Vagina (tissue), 2 donors: ENCODE measurements around the gene MYLK2. TPM values are rescaled to one million over a fixed set of nuclear protein-coding genes. Genes with fewer than 3 reads are reported as not detected.

Experiments used
- DNase-seq, 2 donors: peaks; one replicate each; pipeline ENCODE4 v3.0.0-alpha.2; 2017; ENCODE audit errors: extremely low spot score in 2 of 2
- H3K27ac ChIP-seq: fragments of 200-600 bp; sonication (generic); one replicate; pipeline ENCODE4 v1.5.1; 2019
- H3K27me3 ChIP-seq: fragments of 200-600 bp; sonication (generic); one replicate; pipeline ENCODE4 v1.5.1; 2019
- H3K36me3 ChIP-seq, 2 donors: fragments of 200-600 bp; sonication (generic); one replicate each; pipeline ENCODE4 v1.5.1; 2017 to 2019
- H3K4me1 ChIP-seq: fragments of 200-600 bp; sonication (generic); one replicate; pipeline ENCODE4 v1.5.1; 2019
- H3K4me3 ChIP-seq, 2 donors: fragments of 200-600 bp; sonication (generic); 1 replicate in 1 of 2; 2 replicates in 1 of 2; pipeline ENCODE4 v1.5.1; 2016 to 2019
- H3K9me3 ChIP-seq: fragments of 200-600 bp; sonication (generic); one replicate; pipeline ENCODE4 v1.5.1; 2019
- CTCF ChIP-seq, 3 experiments: fragments of 450-650 bp in 2 of 3; fragments of 200-600 bp in 1 of 3; sonication (generic) in 1 of 3; IDR thresholded peaks; one replicate each; pipeline ENCODE4 v1.5.1; 2017 to 2019; ENCODE audit warnings: antibody characterized with exemption in 3 of 3, mild to moderate bottlenecking in 2 of 3, moderate library complexity in 2 of 3
- POLR2A ChIP-seq, 2 donors: fragments of 450-650 bp; IDR thresholded peaks; one replicate each; pipeline ENCODE4 v1.6.1; 2017; ENCODE audit warnings: antibody characterized with exemption in 2 of 2, mild to moderate bottlenecking in 2 of 2, moderate library complexity in 2 of 2
- POLR2AphosphoS5 ChIP-seq, 2 donors: sonication (generic); formaldehyde crosslinking; IDR thresholded peaks; one replicate each; pipeline ENCODE4 v1.9.0; 2017; ENCODE audit warnings: antibody characterized with exemption in 2 of 2, mild to moderate bottlenecking in 2 of 2, low read depth in 1 of 2; ENCODE audit not compliant: insufficient read depth in 1 of 2
- intact Hi-C: fragments of 100-400 bp; cut with DNase I; formaldehyde crosslinking; loops from one replicate; pipeline ENCODE4 v1.15.1; 2023
- total RNA-seq: library from RNA; depleted of rRNA; stranded (reverse); fragments of >200 nt; gene quantifications from one replicate; pipeline ENCODE4 v1.2.3, GENCODE V29; 2016

Gene MYLK2
- total RNA-seq, 1 donor from 2014 or later: not detected

GRCh38 chr20:31781945-31782344, 37.2 kb upstream of the MYLK2 start:
- no peak for DNase-seq
- Histone ChIP-seq H3K27ac (no peak overlapping the region), H3K9me3 (no peaks in the 10 kb centered on the region), H3K4me1 (no peaks in the 10 kb centered on the region), H3K36me3 (no peaks in the 10 kb centered on the region), H3K27me3 (no peaks in the 10 kb centered on the region), H3K4me3 (no peak overlapping the region)
- TF ChIP-seq CTCF (IDR thresholded peaks at IDR 0.05): no peak
- TF ChIP-seq POLR2A (IDR thresholded peaks at IDR 0.05): no peak
- TF ChIP-seq POLR2AphosphoS5 (IDR thresholded peaks at IDR 0.05; ENCODE audit: insufficient read depth in 1 of 2, low read depth in 1 of 2): no peak
- intact Hi-C loops: no loop called here

- intact Hi-C loops: no loop called here
- no peak for TF ChIP-seq CTCF (IDR thresholded peaks at IDR 0.05)
- no peak for TF ChIP-seq POLR2A (IDR thresholded peaks at IDR 0.05)
- TF ChIP-seq POLR2AphosphoS5 (IDR thresholded peaks at IDR 0.05; ENCODE audit: insufficient read depth in 1 of 2, low read depth in 1 of 2): no peak
- no peaks in the 10 kb centered on the region for H3K9me3 ChIP-seq
- no peaks in the 10 kb centered on the region for H3K4me1 ChIP-seq
- H3K27me3 ChIP-seq: no peaks in the 10 kb centered on the region
- DNase-seq: no peak
- no peak overlapping the region for H3K27ac ChIP-seq
- H3K36me3 ChIP-seq: no peaks in the 10 kb centered on the region
- H3K4me3 ChIP-seq: no peak overlapping the region
Observed at GRCh38 chr20:31784354-31785044, 34.7 kb upstream of the MYLK2 start.

- Histone ChIP-seq H3K27ac (no peak overlapping the region), H3K4me1 (no peaks in the 10 kb centered on the region), H3K36me3 (no peaks in the 10 kb centered on the region), H3K4me3 (no peak overlapping the region), H3K27me3 (no peaks in the 10 kb centered on the region), H3K9me3 (no peaks in the 10 kb centered on the region)
- no peak for DNase-seq
- no peak for TF ChIP-seq POLR2AphosphoS5 (IDR thresholded peaks at IDR 0.05; ENCODE audit: insufficient read depth in 1 of 2, low read depth in 1 of 2)
- TF ChIP-seq CTCF (IDR thresholded peaks at IDR 0.05): no peak
- TF ChIP-seq POLR2A (IDR thresholded peaks at IDR 0.05): no peak
- intact Hi-C loops: no loop called here
Observed at GRCh38 chr20:31785089-31785488, 34.1 kb upstream of the MYLK2 start.

- no peaks in the 10 kb centered on the region for H3K36me3 ChIP-seq
- H3K4me1 ChIP-seq: no peaks in the 10 kb centered on the region
- intact Hi-C loops: no loop called here
- no peak for DNase-seq
- no peak overlapping the region for H3K4me3 ChIP-seq
- TF ChIP-seq POLR2A (IDR thresholded peaks at IDR 0.05): no peak
- TF ChIP-seq CTCF (IDR thresholded peaks at IDR 0.05): no peak
- no peak for TF ChIP-seq POLR2AphosphoS5 (IDR thresholded peaks at IDR 0.05; ENCODE audit: insufficient read depth in 1 of 2, low read depth in 1 of 2)
- H3K27ac ChIP-seq: no peak overlapping the region
- no peaks in the 10 kb centered on the region for H3K9me3 ChIP-seq
- no peaks in the 10 kb centered on the region for H3K27me3 ChIP-seq
Observed at GRCh38 chr20:31788578-31788977, 30.6 kb upstream of the MYLK2 start.

GRCh38 chr20:31790401-31790800, 28.8 kb upstream of the MYLK2 start:
- no peaks in the 10 kb centered on the region for H3K36me3 ChIP-seq
- H3K4me1 ChIP-seq: no peaks in the 10 kb centered on the region
- intact Hi-C loops: no loop called here
- no peaks in the 10 kb centered on the region for H3K27me3 ChIP-seq
- DNase-seq: no peak
- no peak overlapping the region for H3K4me3 ChIP-seq
- H3K9me3 ChIP-seq: no peaks in the 10 kb centered on the region
- TF ChIP-seq POLR2AphosphoS5 (IDR thresholded peaks at IDR 0.05; ENCODE audit: insufficient read depth in 1 of 2, low read depth in 1 of 2) (no peak), CTCF (IDR thresholded peaks at IDR 0.05) (no peak), POLR2A (IDR thresholded peaks at IDR 0.05) (no peak)
- no peak overlapping the region for H3K27ac ChIP-seq
